GM12874 (cell line): ENCODE data around the gene S100A4.

Source experiments
- CTCF ChIP-seq: IDR thresholded peaks from 2 replicates; pipeline ENCODE4 v1.5.1; 2011; ENCODE audit warnings: low read depth, mild to moderate bottlenecking, control low read depth, low read length, moderate library complexity; ENCODE audit not compliant: insufficient read depth

The S100A4 gene

GRCh38 chr1:153547560-153548551, 2.2 kb upstream of the S100A4 start:
- TF ChIP-seq CTCF, result no peak

GRCh38 chr1:153546796-153547559, 1.4 kb upstream of the S100A4 start:
- no peak for TF ChIP-seq CTCF

- TF ChIP-seq CTCF, result no peak
Observed at GRCh38 chr1:153546371-153546770, 765 bp upstream of the S100A4 start.

- TF ChIP-seq CTCF, result no peak
Observed at GRCh38 chr1:153544453-153545066, 1.0 kb downstream of the S100A4 start.

GRCh38 chr1:153543736-153544135, 1.9 kb downstream of the S100A4 start:
- no peak for TF ChIP-seq CTCF

GRCh38 chr1:153542956-153543711, 2.5 kb downstream of the S100A4 start:
- TF ChIP-seq CTCF, result no peak
